ENCODE results near the gene AFMID.
"Not testable (repeated sequence)": the region's sequence is repeated elsewhere in the genome, so short reads cannot be mapped to it uniquely, and the experiment has no call there.

AFMID gene, protein sequence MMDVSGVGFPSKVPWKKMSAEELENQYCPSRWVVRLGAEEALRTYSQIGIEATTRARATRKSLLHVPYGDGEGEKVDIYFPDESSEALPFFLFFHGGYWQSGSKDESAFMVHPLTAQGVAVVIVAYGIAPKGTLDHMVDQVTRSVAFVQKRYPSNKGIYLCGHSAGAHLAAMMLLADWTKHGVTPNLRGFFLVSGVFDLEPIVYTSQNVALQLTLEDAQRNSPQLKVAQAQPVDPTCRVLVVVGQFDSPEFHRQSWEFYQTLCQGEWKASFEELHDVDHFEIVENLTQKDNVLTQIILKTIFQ

DNA sequence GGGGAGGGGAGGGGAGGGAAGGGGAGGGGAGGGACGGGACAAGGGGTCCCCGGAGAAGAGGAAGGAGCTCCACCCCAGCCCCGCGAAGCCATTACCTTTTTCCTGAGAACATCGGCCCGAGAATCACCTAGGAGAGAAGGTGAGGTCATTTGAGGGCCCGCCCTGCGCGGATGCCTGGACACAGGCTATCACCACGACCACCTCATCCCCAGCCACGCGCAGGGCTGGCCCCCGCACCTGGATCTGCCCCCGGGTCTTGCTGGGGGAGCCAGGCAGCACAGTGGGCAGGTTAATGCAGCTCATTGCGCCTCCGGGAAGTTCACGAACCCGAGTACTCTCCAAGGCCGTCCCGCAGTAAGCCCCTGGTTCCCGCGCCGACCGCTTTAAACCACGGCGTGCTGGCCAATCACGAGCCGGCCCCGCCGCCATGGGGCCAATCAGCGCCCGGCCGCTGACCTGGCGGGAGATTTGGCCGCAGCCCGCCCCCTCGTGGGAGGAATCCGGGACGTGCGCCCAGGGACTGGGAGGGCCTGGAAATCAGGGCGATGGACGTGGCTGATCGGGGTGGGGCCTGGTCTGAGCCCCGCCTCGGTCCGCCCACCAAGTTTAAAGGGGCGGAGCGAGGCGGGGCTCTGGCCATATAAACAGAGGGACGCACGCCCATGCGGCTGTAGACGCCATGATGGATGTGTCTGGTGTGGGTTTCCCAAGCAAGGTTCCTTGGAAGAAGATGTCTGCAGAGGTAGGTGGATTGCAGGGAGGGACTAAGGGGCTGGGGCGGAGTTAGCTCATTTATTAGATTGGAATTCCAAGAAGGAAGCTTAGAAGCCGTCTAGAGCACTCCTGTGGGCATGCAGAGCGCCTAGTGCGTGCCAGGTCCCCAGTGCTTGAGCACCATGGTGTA lies at the start of gene AFMID, which contains the start of gene TK1:
Gene AFMID (plus strand): TSS at position 671 of the 904 bp plus-strand sequence. CDS start 9 bp downstream, at position 680.
Gene TK1 (minus strand): TSS at position 361 of the 904 bp plus-strand sequence. CDS start 58 bp downstream, at position 303.
- DNase-seq (ENCODE audit: low read depth), result peak; percentile 85

- DNase-seq (ENCODE audit: low read depth), result no peak
These were observed 49.6 kb upstream of the AFMID start for GRCh38 chr17:78137392-78138203.

DNA sequence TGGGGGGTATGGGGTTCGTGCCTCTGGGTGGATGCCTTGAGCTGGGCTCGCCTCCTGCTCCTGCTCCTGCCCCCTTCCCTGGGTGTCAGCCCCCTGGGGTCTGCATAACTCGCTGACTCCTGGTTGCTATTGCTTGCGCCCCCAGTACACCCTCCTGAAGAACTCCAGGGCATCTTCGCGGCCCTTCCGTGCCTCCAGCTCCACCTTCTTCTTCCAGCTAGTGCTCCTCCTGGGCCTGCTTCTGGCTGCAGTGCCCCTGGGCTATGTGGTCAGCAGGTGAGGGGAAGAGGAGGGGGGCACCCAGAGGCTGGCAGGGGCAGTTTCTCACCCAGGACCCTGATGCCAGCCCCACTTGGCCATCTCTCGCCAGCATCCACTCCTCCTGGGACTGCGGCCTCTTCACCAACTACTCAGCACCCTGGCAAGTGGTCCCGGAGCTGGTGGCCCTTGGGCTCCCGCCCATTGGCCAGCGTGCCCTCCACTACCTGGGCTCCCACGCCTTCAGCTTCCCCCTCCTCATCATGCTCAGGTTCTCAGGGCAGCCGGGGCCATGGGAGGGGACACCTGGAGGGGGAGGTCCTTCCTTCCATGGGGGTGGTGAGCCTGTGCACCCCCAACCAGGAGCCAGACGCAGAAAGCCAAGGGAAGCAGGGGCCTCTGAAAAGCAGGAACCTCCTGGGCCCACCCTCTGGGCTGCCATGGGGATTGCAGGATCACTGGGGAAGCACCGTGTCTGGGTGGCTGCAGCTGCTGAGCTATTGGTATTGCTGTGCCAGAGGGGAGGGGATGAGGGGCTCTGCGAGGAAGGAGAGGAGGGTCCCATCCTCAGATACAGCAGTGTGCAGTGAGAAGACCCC lies 48.7 kb upstream of the AFMID start:
- DNase-seq (ENCODE audit: low read depth), result no peak

GRCh38 chr17:78139861-78140168 lies 47.3 kb upstream of the AFMID start:
- DNase-seq (ENCODE audit: low read depth), result not testable (repeated sequence)

DNA sequence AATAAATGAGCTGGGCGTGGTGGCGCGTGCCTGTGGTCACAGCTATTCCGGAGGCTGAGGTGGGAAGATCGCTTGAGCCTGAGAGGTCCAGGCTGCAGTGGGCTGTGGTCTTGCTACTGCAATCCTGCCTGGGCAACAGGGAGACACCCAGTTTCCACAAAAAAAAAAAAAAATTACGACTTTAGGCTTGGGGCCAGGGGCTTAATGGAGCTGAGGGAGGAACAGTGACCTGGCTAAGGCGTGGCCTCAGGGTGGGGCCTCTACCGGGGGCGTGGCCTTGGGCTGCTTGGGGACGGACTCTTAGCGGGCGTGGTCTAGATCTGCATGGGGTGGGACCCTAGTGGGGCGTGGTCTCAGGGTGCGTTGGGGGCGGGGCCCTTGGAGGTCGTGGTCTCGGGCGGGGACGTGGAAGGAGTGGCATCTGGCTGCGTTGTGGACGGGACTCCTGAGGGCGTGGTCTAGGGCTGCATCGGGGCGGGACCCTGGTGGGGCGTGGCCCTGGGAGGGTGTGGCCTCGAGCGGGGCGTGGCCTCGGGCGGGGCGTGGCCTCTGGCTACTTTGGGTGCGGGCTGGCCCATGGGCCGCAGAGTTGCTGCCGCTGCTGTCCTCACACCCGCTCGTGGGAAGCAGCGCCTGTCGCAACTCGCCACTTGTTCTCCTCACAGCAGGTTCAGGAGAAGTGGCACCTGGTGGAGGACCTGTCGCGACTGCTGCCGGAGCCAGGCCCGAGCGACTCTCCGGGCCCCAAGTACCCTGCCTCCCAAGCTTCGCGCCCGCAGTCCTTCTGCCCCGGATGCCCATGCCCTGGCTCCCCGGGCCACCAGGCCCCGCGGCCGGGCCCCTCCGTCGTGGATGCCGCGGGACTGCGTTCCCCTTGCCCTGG lies 46.8 kb upstream of the AFMID start:
- DNase-seq (ENCODE audit: low read depth), result peak; percentile 85

- no peak for DNase-seq (ENCODE audit: low read depth)
These were observed 45.6 kb upstream of the AFMID start for GRCh38 chr17:78141437-78142118.

GRCh38 chr17:78142119-78142861 lies 44.9 kb upstream of the AFMID start:
- DNase-seq (ENCODE audit: low read depth), result no peak

- DNase-seq (ENCODE audit: low read depth), result no peak
These were observed 43.7 kb upstream of the AFMID start for GRCh38 chr17:78143214-78144146.

DNA sequence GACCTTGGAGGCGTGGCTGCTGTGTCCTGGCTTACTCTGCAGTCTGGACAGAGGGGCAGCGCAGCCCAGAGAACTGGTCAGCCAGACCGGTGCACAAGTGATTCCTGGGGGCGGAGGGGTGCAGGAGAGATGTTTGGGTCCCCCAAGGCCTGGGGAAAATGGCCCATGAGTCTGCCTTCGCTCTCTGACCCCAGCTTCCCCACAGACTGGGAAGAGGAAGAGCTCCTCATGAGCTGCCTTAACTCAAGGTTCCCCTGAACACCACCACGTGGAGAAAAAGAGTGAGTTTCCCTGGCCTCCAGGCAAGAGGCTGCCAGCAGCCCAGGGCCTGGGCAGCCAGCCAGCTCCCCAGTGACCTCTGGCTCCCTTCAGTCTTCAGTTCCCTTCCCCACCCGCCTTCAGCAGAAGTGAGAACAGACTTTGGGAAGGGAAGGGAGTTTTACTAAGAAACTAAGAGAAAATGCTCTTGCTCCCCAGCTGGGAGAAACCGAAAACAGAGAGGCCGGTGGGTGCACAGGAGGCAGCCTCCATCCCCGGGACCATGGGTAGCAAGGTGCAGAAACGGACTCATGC lies 42.9 kb upstream of the AFMID start:
- DNase-seq (ENCODE audit: low read depth), result no peak

GRCh38 chr17:78144736-78145641 lies 42.2 kb upstream of the AFMID start:
- DNase-seq (ENCODE audit: low read depth), result no peak

- DNase-seq (ENCODE audit: low read depth), result no peak
These were observed 40.7 kb upstream of the AFMID start for GRCh38 chr17:78146471-78146869.

- no peak for DNase-seq (ENCODE audit: low read depth)
These were observed 40.3 kb upstream of the AFMID start for GRCh38 chr17:78146881-78147280.

GRCh38 chr17:78147315-78147998 lies 39.7 kb upstream of the AFMID start:
- no peak for DNase-seq (ENCODE audit: low read depth)

DNA sequence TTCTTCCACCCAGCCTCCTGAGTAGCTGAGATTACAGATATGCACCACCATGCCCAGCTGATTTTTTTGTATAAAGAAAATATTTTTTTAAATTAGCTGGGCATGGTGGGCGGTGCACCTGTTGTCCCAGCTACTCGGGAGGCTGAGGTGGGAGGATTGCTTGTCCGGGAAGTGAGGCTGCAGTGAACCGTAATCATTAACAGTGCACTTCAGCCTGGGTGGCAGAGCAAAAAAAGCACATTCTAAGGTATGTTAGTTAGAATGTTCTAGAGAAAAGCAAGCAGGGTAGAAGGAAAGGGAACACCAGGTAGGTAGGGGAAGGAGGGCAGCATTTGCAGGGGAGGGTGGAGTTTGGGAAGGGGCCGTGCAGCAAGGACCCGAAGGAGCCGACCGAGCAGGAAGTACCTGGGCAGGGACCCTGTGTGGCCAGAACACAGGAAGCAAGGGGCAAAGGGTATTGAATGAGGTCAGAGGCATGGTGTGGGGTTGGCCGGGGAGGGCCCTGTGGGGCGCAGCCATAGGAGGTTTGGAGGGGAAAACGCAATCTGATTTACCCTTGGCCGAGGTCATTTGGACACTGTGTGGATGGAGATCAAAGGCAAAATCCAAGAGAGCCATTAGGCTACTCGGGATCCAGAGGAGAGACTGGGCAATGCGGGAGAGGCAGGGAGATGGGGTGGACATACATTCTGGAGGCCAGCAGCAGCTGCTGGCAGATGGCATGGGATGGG lies 38.7 kb upstream of the AFMID start:
- DNase-seq (ENCODE audit: low read depth), result no peak

GRCh38 chr17:78151514-78152008 lies 35.6 kb upstream of the AFMID start:
- DNase-seq (ENCODE audit: low read depth), result no peak
